HL-60/S4 treated with retinoic acid at 250 ng/mL for 4 days and 3 days (cell line): ENCODE results near the gene OR2A12.
"Not testable (repeated sequence)": the region's sequence is repeated elsewhere in the genome, so short reads cannot be mapped to it uniquely, and the experiment has no call there.

Experiments
- in situ Hi-C: fragments of 300-500 bp; cut with MboI; formaldehyde crosslinking; loops from 2 replicates; pipeline ENCODE4 v1.7.0; 2022; ENCODE audit warnings: low sequenced_read_pairs

The OR2A12 gene, protein sequence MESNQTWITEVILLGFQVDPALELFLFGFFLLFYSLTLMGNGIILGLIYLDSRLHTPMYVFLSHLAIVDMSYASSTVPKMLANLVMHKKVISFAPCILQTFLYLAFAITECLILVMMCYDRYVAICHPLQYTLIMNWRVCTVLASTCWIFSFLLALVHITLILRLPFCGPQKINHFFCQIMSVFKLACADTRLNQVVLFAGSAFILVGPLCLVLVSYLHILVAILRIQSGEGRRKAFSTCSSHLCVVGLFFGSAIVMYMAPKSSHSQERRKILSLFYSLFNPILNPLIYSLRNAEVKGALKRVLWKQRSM

DNA sequence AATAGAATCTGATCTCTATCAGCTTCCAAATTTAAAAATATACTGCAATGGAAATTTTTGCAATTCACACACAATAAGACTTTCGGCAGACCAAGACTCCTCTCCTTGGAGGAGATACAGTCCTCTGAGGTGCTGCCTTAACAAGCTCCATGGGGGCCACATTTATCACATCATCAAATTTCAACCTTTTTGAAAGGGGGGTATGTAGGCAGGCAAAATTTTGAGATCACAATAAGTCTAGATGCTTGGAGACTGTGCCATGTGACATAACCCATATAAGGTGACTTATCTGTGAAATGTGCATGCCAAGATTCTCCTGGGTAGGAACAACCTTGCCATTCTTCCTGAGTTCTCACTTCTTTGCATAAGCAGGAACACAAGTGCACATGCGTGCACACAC is at the start of gene OR2A12:
OR2A12 (plus strand) TSS at position 301 of the 400 bp plus-strand sequence. CDS start 8,830 bp downstream, outside the sequence.
- in situ Hi-C loops, result no loop called here

DNA sequence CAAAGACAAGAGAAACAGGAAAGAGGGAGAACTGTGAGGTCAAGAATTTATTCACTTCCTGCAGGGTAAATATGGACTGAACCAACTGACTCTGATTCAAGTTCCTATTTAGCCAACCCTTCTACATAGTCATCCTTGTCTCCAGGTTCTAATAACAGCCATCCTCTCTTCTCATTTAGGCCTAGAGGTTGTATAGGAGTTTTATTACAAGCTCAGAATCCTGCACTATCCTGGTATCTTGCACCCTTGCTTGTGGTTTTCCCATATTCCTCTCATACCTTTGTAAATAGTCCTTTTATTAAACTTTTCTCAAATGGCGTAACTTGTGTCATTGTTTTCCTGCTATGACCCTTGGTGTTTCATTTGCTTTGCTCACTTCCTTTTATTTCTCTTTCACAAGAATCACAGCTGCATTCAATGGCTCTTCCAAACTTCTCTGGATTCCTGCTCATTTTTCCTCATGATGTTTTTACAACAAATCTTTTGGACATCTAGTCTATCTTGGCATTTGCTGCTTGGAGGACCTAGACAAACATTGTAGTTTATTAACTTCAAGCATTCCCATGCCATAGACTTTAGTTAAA is 49.7 kb upstream of the OR2A12 start:
- in situ Hi-C loops, result no loop called here

DNA sequence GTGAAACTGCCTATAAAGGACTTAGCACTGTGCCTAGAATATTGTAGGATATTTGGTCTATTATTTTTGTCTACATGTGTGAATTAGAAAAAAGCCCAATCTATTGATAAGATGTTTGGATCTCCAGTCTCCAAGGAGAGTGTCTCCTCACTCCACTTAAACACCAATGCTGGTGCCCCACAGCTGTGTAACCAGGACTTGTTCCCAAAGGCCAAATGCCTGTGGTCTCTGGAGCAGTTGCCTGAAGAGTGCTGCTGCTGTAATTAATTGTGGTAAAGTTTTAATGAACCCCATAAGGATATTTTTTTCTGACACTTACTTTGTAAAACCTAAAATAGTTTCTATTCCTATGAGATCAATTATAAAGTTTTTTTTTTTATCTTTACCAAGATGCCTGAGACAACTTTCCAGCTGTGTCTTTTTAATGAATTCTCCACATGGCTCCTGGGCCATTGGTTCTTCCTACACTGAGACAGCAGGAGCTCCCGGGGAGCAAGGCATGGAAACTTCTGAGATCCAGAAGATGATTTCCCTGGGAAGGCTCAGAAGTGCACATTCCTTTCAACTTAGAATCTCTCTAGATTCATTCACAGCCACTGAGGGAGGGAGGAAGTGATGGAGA is 48.6 kb upstream of the OR2A12 start:
- in situ Hi-C loops, result no loop called here

DNA sequence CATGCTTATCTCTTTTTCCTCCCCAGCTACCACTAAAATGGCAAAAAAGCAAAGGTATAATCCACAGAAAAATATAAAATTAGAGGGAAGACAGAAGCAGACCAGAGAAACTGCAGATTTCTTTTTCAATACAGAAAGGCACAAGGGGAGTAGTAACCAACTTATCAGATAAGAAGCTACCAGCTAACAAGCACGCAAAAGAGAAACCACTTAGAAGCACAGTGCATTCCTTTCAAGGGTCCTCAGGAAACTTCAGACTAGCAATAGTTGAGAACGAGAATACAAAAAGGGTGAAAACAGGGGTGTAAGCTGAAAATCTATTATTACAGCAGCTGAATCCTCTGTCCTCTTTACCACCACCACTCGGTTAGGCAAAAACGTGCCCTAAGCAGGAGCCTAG is 47.2 kb upstream of the OR2A12 start:
- in situ Hi-C loops, result no loop called here

DNA sequence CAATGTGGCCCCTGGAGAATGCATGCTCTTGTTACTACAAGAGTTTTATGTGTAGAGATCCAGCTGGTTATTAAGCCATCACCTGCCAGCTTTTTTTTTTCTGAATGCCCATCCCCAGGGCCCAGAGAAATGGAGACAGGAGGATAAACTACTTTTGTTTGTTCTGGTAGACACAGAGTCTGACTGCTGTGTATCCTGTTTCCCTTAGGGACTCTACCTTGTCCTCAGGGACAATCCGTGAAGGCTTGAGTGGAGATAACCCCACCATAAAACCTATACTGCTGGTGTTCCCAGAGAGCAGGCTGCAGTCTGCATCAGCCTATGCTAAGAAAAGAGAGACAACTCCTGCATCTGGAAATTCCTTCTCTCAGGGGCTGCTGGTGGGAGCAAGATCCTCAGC is 37.4 kb upstream of the OR2A12 start, which contains the start of gene OR2A5:
OR2A5 (plus strand) TSS at position 301 of the 400 bp plus-strand sequence. CDS start 1,454 bp downstream, outside the sequence.
- in situ Hi-C loops, result no loop called here

DNA sequence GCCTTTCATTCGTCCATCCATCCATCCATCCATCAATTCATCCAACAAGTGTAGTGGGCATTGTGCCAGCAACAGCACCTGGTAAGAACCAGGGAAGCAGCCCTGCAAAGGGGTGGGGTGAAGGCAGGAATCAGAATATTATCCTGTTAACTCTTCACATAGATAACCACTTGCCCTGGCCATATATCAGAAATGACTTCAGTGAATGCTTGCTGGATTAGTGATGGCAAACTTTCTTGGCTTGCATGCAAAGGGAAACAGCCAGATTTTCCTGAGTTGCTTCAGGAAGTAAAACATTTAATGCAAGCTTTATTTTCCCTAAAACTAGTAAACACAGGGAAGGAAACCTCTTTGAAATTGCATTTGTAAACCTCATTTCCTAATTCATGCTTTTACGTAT is 36.6 kb upstream of the OR2A12 start:
- in situ Hi-C loops, result no loop called here

DNA sequence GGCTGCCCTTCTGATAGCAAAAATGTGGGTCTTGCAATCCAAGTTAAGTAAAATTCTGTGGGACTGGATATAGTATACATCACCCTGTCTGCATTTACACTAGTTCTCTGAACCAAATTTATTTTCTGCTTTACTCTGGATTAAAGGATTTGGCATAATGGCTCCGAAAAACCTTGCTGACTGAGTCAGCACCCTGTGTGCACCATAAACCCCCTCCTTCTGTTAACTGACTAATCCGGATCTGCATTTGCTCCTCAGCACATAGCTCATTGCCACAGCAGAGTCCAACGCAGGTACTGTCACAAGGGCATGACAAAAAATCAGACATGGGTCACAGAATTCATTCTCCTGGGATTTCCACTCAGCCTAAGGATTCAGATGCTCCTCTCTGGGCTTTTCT is 36.0 kb upstream of the OR2A12 start:
- in situ Hi-C loops, result no loop called here

DNA sequence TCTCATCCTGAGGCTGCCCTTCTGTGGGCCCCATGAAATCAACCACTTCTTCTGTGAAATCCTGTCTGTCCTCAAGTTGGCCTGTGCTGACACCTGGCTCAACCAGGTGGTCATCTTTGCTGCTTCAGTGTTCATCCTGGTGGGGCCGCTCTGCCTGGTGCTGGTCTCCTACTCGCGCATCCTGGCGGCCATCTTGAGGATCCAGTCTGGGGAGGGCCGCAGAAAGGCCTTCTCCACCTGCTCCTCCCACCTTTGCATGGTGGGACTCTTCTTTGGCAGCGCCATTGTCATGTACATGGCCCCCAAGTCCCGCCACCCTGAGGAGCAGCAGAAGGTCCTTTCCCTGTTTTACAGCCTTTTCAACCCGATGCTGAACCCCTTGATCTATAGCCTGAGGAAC is 35.2 kb upstream of the OR2A12 start:
- in situ Hi-C loops, result not testable (repeated sequence)

DNA sequence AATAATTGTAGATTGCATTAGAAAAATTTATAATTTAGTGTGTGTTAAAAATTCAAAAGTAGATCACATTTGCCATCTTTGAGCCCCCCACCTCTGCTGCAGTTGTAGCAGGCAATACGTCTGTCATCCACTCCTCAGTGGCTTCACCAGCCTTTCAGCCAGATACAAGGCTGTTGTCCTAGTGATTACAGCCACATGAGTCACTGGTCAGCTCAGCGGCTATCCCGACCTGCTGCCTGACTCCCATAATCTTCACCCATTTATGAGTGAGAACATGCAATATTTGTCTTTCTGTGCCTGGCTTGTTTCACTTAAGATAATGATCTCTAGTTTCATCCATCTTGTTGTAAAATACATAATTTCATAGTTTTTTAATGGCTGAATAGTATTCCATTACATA is 28.1 kb upstream of the OR2A12 start:
- in situ Hi-C loops, result no loop called here

DNA sequence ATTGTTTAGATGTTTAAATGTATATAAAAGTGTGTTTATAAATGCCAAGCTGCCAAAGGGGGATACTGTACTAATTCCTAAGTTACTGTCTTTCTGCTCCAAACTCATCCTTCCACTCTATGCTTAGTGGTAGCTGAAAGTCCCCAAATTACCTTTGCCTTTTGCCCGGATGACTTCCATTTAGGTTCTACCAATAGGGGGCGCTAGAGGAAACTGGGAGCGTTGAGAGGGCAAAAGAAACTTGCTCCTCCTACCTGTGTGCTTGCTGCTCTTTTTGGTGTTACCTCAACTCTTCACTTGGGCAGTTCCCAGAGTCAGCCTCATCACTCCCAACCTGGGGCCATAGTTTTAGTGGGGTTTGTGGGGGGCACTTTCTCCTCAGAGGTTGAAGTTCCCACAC is 22.4 kb upstream of the OR2A12 start:
- in situ Hi-C loops, result no loop called here

DNA sequence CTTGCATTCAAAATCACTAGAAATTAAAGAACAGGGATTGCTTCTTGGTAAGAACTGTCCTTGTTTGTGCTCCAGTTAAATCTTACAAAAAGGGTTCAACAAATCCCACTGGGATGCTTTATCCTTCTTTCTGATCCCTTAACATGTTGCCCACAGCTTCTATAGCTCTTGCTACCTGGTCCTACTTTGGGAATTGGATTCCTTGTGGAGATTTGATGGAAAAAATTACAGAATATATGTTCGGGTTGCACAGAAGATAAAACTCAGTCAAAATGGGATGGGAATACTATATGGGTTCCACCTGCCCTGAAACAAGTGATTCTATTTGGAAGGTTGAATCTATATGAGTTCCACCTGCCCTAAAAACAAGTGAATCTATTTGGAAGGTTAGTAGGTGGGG is 16.6 kb upstream of the OR2A12 start, which contains the start of gene OR2A25:
OR2A25 (plus strand) TSS at position 301 of the 400 bp plus-strand sequence. CDS start 4,409 bp downstream, outside the sequence.
- in situ Hi-C loops, result no loop called here

DNA sequence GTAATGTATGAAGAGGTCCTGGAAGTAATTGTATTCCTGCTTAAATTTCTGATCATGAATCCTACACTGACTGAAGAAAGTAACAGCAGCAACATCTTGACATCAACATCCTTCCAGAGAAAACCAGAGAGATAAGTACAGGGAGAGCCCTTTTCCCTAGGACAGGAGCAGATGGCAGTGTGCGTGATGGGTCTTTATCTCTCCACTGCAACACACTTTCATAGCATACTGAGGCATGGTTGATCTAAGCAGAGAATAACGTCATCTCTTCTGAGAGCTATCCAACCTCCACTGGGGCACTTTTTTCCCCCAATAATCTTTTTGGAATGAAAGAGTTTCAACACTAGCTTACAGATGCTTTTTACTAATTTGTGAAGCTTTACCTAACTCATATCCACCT is 16.1 kb upstream of the OR2A12 start:
- in situ Hi-C loops, result no loop called here

DNA sequence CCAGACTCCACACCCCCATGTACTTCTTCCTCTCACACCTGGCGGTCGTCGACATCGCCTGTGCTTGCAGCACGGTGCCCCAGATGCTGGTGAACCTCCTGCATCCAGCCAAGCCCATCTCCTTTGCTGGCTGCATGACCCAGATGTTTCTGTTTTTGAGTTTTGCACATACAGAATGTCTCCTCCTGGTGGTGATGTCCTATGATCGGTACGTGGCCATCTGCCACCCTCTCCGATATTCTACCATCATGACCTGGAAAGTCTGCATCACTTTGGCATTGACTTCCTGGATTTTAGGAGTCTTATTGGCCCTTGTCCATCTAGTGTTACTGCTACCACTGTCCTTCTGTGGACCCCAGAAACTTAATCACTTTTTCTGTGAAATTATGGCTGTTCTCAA is 11.7 kb upstream of the OR2A12 start:
- in situ Hi-C loops, result no loop called here

DNA sequence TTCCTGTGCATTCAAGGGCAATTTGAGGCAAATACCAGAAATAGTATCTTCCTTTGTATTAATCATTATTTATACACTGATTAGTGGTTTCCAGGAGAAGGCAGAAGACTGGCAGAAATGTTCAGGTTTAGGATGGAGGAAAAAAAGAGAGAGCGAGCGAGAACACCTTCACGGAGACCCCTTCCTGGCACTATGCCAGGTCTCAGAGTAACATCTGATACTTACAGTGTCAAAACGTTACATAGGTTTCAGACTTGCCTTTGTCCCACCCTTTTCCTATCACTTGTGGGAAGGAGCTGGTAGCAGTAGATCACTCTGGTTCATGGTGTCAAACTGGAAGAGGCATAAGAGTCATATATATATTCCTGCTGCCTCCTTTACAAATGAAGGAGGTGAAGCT is 652 bp downstream of the OR2A12 start:
- in situ Hi-C loops, result no loop called here

DNA sequence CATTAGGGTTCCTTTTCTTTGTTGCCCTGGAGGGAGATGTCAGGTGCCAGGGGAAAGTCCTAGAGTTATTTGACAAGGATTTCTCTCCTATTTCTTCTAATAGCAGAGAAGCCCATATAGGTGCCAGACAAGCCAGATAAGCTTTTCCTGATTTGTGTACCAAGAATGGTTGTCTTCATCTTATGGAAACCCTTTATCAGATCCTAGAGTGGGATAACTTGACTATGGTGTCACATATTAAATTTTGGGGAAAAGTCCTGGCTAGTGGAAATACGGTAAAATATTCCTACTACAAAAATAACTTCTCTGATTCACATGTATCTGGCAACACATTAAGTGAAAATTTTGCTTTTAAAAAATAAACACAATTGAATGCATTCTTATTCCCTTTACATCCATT is 1.2 kb downstream of the OR2A12 start:
- in situ Hi-C loops, result no loop called here

DNA sequence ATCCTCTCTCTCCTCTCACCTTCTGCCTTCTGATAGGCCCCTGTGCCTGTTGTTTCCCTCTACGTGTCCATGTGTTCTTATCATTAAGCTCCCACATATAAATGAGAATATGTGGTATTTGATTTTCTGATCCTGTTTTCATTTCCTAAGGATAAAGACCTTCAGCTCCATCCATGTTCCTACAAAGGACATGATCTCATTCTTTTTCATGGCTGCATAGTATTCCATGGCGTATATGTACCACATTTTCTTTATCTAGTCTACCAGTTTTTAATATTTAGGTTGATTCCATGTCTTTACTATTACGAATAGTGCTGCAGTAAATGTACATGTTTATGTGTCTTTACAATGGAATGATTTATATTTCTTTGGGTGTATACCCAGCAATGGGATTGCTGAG is 4.6 kb downstream of the OR2A12 start:
- in situ Hi-C loops, result no loop called here

DNA sequence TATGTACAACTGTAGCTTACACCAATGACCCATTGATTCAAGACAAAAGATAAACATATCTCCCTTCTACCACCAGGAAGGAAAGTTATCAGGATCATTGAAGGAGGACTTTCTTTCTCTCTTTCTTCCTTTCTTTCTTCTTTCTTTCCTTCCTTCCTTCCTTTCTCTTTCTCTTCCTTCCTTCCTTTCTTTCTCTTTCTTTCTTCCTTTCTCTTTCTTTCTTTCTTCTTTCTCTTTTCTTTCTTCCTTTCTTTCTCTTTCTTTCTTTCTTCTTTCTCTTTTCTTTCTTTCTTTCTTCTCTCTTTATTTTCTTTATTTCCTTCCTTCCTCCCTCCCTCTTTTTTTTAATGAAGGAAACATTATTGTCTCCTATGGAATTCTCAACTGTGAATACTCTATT is 12.7 kb downstream of the OR2A12 start:
- in situ Hi-C loops, result no loop called here

DNA sequence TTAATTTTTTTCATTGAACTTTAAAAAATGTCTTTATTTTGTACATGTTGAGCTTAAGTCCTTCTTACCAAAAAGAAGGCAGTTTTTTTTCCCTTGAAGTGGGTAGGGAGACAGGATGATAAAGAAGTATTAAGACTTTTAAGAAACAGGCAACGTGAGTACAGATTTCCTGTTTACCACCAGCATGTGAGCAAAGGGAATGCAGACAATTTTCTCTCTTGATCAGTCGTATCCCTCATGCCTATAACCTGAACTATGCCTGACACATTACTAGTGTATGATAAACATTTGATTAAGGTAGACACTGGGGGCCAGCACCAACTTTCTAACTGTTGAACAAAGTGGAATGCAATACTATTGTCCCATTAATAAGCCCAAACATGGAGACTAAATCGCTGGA is 14.5 kb downstream of the OR2A12 start:
- in situ Hi-C loops, result no loop called here

DNA sequence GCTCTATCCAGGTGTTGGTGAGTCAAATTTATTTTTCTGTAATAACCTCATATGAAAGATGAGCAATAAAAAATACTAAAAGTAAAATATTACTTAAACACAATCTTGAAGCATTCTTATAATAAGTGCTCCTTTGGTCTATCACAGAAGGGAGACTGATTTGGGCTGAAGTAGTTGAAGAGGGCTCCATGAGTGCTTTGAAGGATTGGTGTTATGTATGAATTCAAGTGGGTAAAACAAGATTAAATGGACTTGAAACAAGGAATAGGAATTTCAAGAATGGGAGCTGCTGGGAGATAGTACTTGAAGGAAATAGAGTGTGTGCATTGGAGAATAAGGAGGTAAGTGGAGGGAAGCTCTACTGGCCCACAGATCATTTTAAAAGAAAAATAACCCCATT is 16.0 kb downstream of the OR2A12 start:
- in situ Hi-C loops, result no loop called here

DNA sequence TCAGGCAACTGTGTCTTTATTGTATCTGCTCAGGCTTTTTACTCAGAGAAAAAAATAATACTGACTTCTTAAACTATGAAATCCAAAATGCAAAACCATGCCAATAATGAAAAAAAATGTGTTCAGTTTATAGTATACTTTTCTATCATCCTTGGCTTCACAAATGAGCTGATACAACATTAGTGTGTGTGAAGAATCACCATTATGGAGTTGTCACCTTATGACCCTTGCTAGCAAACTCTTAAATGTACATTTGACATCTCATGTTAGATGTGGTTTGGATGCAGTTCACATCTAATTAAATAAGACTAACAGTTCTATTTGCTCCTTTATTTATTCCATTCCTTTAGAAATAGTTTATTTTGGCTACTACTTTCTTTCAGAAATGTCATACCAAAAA is 19.1 kb downstream of the OR2A12 start:
- in situ Hi-C loops, result no loop called here

DNA sequence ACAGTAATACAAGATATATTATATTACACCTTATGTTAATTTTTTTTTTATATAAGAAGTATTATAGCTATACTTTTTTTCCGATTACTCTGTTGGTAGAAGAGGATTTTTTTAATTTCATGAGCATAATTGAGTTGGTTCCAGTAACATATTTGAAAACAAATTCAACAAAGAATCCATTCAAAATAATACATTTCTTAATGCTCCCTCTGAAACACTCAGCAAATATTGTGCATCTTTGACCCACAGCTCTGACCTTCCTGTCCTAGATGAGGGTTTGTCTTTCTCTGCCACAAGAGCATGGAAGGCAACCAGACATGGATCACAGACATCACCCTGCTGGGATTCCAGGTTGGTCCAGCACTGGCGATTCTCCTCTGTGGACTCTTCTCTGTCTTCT is 23.2 kb downstream of the OR2A12 start, which contains the start of gene OR2A2:
OR2A2 (plus strand) TSS at position 301 of the 400 bp plus-strand sequence; CDS start at position 301, 0 bp downstream.
- in situ Hi-C loops, result no loop called here

DNA sequence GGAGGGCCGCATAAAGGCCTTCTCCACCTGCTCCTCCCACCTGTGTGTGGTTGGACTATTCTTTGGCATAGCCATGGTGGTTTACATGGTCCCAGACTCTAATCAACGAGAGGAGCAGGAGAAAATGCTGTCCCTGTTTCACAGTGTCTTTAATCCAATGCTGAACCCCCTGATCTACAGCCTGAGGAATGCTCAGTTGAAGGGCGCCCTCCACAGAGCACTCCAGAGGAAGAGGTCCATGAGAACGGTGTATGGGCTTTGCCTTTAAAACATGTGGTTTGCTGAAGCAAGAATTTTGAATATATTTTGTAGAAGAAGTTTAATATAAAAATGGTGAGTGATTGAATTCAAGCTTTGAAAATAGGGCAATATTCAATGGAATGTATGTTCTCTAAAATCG is 24.2 kb downstream of the OR2A12 start:
- in situ Hi-C loops, result no loop called here
